Fibroblast of villous mesenchyme (primary cell): Measurements from ENCODE around the gene HBP1. TPM values are rescaled to one million over a fixed set of nuclear protein-coding genes. Genes with fewer than 3 reads are reported as not detected.

Experiments
- DNase-seq: peaks from one replicate; pipeline ENCODE4 v3.0.0-alpha.2; 2010; ENCODE audit warnings: low read depth
- H3K4me3 ChIP-seq: 2 replicates; pipeline ENCODE4 v1.5.1; 2011; ENCODE audit warnings: low read depth, mild to moderate bottlenecking, low read length
- CTCF ChIP-seq: IDR thresholded peaks from 2 replicates; pipeline ENCODE4 v1.5.1; 2012; ENCODE audit warnings: low read depth, mild to moderate bottlenecking, low read length; ENCODE audit not compliant: insufficient read depth
- total RNA-seq: library from RNA; depleted of rRNA; stranded (reverse); fragments of >200 nt; gene quantifications from 2 replicates; pipeline ENCODE4 v1.2.3, GENCODE V29; 2012

The HBP1 gene
- total RNA-seq, 1 donor = 66.9 TPM

GRCh38 chr7:107248551-107249316 is 79.9 kb downstream of the HBP1 start:
- H3K4me3 ChIP-seq = no peak overlapping the region
- no peak for DNase-seq
- TF ChIP-seq CTCF = no peak

GRCh38 chr7:107251963-107252362 is 83.2 kb downstream of the HBP1 start:
- no peak overlapping the region for H3K4me3 ChIP-seq
- no peak for TF ChIP-seq CTCF
- no peak for DNase-seq

Other genes starting within 250 kb of the HBP1 start
- gene PRKAR2B, start 124.3 kb upstream of the HBP1 start, total RNA-seq = 3.9 and 7.1 TPM in 2 replicates